ENCODE results near the gene DET1. TPM values are rescaled to one million over a fixed set of nuclear protein-coding genes. Genes with fewer than 3 reads are reported as not detected.

DET1 gene
- total and polyA plus RNA-seq, 4 donors: 2.5 to 6.7 (median 3.0) TPM

Other genes starting within 250 kb of the DET1 start
- gene MRPL46, start 79.3 kb downstream of the DET1 start, total RNA-seq: 10 to 100 TPM; 14.1 to 16.5 TPM
- 10 to 100 TPM; 23.8 to 29.4 TPM for gene MRPL46, start 79.3 kb downstream of the DET1 start, polyA plus RNA-seq
- 10 to 100 TPM; 24.9 to 32.2 TPM for gene MRPS11, start 79.0 kb downstream of the DET1 start, total RNA-seq
- gene MRPS11, start 79.0 kb downstream of the DET1 start, polyA plus RNA-seq: 10 to 100 TPM; 29.3 to 42.4 TPM
- gene AEN, start 74.7 kb upstream of the DET1 start, total RNA-seq: 10 to 100 TPM; 10.7 to 22.3 TPM
- 1 to 10 TPM; 7.1 to 10.0 TPM for gene AEN, start 74.7 kb upstream of the DET1 start, polyA plus RNA-seq
- gene ISG20, start 92.3 kb upstream of the DET1 start, total RNA-seq: 10 to 100 TPM; 12.4 to 13.3 TPM
- 10 to 100 TPM; 10.1 to 18.7 TPM for gene ISG20, start 92.3 kb upstream of the DET1 start, polyA plus RNA-seq